NB4 (cell line): ENCODE results near the gene TFF1.

Source experiments
- DNase-seq: peaks from one replicate; pipeline ENCODE4 v3.0.0; 2010; ENCODE audit warnings: low read depth
- H3K4me3 ChIP-seq: one replicate; pipeline ENCODE4 v1.5.1; 2011; ENCODE audit warnings: mild to moderate bottlenecking, low read depth, low read length, moderate library complexity
- MYC ChIP-seq: IDR thresholded peaks from 2 replicates; pipeline ENCODE4 v1.6.1; 2011; ENCODE audit warnings: low read depth, low read length
- POLR2A ChIP-seq: IDR thresholded peaks from 2 replicates; pipeline ENCODE4 v1.6.1; 2011; ENCODE audit warnings: mild to moderate bottlenecking; ENCODE audit not compliant: insufficient read length; ENCODE audit errors: extremely low read depth
- TF ChIP-seq, protein P1 (sequence below): IDR thresholded peaks from one replicate; pipeline ENCODE4 v1.5.1; 2012; ENCODE audit warnings: low read depth, low read length
- TF ChIP-seq, protein P2 (sequence below): IDR thresholded peaks from 2 replicates; pipeline ENCODE4 v1.6.1; 2011; ENCODE audit warnings: low read depth, low read length

Gene TFF1

DNA sequence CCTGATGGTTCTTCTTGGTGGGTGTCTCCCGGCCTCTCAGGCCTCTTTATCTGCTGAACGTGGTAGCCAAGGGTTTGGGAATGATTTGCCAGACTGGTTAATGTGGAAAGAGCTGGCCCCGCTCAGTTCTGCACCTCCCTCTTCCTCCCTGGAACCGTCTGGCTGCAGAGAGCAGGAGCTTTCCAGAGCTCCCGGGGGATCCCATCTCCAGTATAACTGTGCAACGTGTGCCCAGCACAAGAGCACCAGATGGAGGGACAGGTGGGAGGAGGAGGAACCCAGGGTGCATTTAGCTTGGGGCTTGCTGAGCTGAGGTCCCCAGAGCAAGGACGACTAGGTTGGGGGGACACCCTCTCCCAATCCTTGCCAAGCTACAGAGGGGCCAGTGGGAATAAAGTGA lies 5.0 kb downstream of the TFF1 start:
- TF ChIP-seq, protein P1, sequence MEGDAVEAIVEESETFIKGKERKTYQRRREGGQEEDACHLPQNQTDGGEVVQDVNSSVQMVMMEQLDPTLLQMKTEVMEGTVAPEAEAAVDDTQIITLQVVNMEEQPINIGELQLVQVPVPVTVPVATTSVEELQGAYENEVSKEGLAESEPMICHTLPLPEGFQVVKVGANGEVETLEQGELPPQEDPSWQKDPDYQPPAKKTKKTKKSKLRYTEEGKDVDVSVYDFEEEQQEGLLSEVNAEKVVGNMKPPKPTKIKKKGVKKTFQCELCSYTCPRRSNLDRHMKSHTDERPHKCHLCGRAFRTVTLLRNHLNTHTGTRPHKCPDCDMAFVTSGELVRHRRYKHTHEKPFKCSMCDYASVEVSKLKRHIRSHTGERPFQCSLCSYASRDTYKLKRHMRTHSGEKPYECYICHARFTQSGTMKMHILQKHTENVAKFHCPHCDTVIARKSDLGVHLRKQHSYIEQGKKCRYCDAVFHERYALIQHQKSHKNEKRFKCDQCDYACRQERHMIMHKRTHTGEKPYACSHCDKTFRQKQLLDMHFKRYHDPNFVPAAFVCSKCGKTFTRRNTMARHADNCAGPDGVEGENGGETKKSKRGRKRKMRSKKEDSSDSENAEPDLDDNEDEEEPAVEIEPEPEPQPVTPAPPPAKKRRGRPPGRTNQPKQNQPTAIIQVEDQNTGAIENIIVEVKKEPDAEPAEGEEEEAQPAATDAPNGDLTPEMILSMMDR: no peak
- no peak for DNase-seq
- no peak overlapping the region for H3K4me3 ChIP-seq

DNA sequence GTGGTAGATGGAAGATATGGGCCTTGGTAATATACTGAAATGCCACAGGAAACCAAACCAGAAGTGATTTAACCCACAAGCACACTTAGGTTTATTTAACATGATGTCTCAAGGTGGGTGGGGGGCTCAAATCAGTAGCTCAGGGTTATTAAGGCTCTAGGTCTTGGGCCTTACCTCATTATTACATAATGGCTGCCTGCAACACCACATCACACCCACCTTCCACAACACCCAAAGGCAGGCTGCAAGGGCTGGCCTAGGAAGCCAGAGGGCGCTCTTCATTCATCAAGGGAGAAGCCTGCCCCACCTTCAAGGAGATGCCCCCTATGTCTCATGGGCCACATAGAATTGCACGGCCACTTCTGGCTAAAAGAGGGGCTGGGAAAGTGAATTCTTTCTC lies 6.0 kb downstream of the TFF1 start:
- H3K4me3 ChIP-seq: no peak overlapping the region

DNA sequence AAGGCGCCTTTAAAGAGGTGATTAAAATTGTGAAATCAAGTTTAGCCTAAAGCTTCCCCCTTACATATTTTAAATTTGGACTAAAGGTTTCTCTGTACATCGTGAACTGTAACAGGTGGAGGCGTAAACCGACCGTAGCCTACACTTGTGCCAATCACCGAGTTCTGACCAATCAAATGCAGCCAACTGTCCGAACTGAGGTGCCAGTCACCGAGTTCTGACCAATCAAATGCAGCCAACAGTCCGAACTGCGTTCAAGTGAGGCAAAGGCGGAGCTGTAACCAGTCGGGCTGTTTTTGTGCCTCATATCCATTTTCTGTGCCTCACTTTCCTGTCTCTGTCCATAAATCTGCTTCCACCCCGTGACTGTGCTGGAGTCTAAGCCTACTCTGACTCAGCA lies 7.4 kb downstream of the TFF1 start:
- no peak for TF ChIP-seq MYC
- no peak for TF ChIP-seq POLR2A
- TF ChIP-seq, protein P1: no peak
- TF ChIP-seq, protein P2, sequence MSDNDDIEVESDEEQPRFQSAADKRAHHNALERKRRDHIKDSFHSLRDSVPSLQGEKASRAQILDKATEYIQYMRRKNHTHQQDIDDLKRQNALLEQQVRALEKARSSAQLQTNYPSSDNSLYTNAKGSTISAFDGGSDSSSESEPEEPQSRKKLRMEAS: no peak
- no peak overlapping the region for H3K4me3 ChIP-seq
- no peak for DNase-seq

More for the DNA sequence above, 6.0 kb downstream of the TFF1 start:
- peak; percentile 42 for DNase-seq
- TF ChIP-seq POLR2A (no peak), MYC (no peak)
- TF ChIP-seq, protein P1: peak; percentile 39
- TF ChIP-seq, protein P2: no peak

DNA sequence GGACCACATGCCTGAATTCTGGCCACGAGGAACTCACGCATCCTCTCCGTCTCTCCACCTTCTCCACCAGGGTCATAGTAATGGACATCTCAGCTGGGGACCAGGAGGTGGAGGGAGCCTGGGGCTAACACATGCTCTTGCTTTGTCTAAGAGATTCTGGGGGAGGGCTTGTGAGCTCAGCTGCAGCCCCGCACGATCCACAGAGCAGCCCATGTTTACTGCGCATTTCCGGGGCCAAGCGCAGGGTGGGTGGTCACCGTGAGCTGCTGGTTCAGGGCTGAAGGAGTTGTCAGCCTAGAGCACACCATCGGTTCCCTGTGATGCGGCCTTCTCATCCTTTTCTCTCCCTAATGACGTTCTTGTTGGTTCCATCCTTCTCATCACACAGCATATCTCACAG lies 8.1 kb downstream of the TFF1 start:
- no peak overlapping the region for H3K4me3 ChIP-seq
- TF ChIP-seq, protein P2: no peak
- no peak for TF ChIP-seq POLR2A
- no peak for DNase-seq

DNA sequence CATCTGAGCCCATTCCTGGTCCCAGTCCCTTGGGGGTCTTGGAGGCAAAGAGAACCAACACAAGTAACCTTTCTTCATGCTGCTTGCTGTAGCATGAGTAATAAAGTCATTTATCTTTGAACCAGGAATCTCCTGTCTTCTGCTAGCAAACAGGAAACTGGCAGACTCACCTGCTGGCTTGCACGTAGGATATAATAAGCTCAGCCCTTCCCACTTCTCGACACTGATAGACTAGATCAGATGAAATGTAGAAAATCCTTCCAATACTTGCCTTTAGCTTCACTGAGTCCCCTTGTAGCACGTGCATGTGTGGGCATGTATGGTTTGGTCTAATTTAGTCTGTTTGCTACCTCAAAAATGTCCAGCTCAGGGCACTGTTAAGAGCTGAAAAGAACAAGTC lies 9.0 kb downstream of the TFF1 start:
- no peak for DNase-seq
- TF ChIP-seq, protein P2: no peak
- TF ChIP-seq, protein P1: no peak
- TF ChIP-seq MYC (no peak), POLR2A (no peak)
- no peak overlapping the region for H3K4me3 ChIP-seq

DNA sequence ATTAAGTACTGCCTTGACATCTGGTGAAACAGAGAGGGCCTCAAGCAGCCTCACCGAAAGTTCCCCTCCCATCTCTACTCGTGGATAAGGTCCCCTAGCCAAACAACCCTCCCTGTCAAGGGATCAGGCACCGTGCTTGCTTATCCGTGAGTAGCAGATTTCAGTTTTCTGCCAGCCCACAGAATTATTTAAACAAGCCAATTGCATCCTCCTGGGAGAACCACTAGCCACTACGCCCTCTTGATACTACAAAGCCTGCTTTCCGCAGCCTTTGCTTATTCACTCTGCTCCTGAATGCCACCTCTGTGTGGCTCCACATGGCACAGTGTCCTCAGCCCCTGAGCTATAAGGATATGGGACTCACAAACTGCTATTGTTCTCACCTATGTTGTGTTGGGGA lies 9.7 kb downstream of the TFF1 start:
- H3K4me3 ChIP-seq: no peak overlapping the region
- no peak for DNase-seq
- TF ChIP-seq, protein P2: no peak
- TF ChIP-seq, protein P1: no peak
- TF ChIP-seq POLR2A: no peak
- TF ChIP-seq MYC: no peak

DNA sequence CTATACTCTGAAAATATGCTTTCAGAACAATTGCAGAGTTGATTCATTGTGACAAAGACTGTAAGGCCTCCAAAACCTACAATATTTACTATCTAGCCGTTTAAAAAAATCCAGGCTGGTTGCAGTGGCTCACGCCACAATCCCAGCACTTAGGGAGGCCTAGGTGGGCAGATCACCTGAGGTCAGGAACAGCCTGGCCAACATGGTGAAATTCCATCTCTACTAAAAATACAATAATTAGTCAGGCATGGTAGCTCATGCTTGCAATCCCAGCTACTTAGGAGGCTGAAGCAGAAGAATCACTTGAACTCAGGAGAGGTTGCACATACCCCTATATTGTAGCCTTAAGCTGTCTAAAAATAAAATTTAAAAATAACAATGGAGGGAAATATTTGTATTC lies 10.3 kb downstream of the TFF1 start:
- TF ChIP-seq, protein P2: no peak
- TF ChIP-seq, protein P1: no peak
- no peak for TF ChIP-seq MYC
- TF ChIP-seq POLR2A: no peak
- no peak for DNase-seq
- H3K4me3 ChIP-seq: no peak overlapping the region
